ENCODE data around the gene AIF1L.
A peak's percentile ranks its signal among the peaks of the same experiment; 100 is the strongest.

Gene AIF1L

GRCh38 chr9:131145245-131145644 lies 48.9 kb downstream of the AIF1L start:
- Histone ChIP-seq H3K4me2 (no peak overlapping the region), H4K20me1 (ENCODE audit: insufficient read depth) (no peaks in the 10 kb centered on the region), H2AFZ (ENCODE audit: low read depth) (no peak overlapping the region), H3K27ac (no peak overlapping the region), H3K9ac (no peak overlapping the region), H3K36me3 (ENCODE audit: insufficient read depth) (peaks cover 6% of the 10 kb centered on the region; the same call in 1 of the 2 replicates), H3K79me2 (ENCODE audit: insufficient read depth, low read depth) (no peaks in the 10 kb centered on the region), H3K27me3 (ENCODE audit: insufficient read depth, low read depth) (no peaks in the 10 kb centered on the region), H3K4me3 (IDR thresholded peaks at IDR 0.05; ENCODE audit: insufficient read depth, low read depth, low read length) (no peak overlapping the region), H3K4me1 (ENCODE audit: low read depth, poor library complexity, severe bottlenecking) (no peaks in the 10 kb centered on the region)
- TF ChIP-seq, protein P1, sequence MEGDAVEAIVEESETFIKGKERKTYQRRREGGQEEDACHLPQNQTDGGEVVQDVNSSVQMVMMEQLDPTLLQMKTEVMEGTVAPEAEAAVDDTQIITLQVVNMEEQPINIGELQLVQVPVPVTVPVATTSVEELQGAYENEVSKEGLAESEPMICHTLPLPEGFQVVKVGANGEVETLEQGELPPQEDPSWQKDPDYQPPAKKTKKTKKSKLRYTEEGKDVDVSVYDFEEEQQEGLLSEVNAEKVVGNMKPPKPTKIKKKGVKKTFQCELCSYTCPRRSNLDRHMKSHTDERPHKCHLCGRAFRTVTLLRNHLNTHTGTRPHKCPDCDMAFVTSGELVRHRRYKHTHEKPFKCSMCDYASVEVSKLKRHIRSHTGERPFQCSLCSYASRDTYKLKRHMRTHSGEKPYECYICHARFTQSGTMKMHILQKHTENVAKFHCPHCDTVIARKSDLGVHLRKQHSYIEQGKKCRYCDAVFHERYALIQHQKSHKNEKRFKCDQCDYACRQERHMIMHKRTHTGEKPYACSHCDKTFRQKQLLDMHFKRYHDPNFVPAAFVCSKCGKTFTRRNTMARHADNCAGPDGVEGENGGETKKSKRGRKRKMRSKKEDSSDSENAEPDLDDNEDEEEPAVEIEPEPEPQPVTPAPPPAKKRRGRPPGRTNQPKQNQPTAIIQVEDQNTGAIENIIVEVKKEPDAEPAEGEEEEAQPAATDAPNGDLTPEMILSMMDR (conservative IDR thresholded peaks at IDR 0.05; ENCODE audit: low read depth, low read length) = no peak

DNA sequence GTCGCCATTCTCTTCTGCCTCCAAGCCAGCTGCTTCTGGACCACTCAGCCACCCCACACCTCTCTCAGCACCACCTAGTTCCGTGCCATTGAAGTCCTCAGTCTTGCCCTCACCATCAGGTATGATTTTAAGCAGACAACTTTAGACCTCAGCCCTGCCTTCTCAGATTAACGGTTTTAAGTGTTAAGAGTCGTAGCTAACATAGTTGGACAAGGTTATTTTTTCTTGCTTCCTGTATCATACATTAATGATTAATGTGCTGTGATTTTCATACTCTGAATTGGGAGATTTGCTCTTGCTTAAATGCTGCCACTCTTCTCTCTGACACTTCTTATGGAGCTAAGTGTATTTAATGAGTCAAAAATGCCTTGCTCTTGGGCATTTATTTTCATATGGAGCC lies 49.9 kb downstream of the AIF1L start:
- no peak overlapping the region for H3K4me3 ChIP-seq (IDR thresholded peaks at IDR 0.05; ENCODE audit: insufficient read depth, low read depth, low read length)
- peaks cover 6% of the 10 kb centered on the region; the same call in 1 of the 2 replicates for H3K36me3 ChIP-seq (ENCODE audit: insufficient read depth)
- H3K4me2 ChIP-seq = no peak overlapping the region
- H3K27ac ChIP-seq = no peak overlapping the region
- H4K20me1 ChIP-seq (ENCODE audit: insufficient read depth) = no peaks in the 10 kb centered on the region
- TF ChIP-seq, protein P1 (conservative IDR thresholded peaks at IDR 0.05; ENCODE audit: low read depth, low read length) = no peak
- H3K4me1 ChIP-seq (ENCODE audit: low read depth, poor library complexity, severe bottlenecking) = peaks cover 1% of the 10 kb centered on the region
- H3K79me2 ChIP-seq (ENCODE audit: insufficient read depth, low read depth) = no peaks in the 10 kb centered on the region
- H3K27me3 ChIP-seq (ENCODE audit: insufficient read depth, low read depth) = no peaks in the 10 kb centered on the region
- no peak overlapping the region for H3K9ac ChIP-seq
- H2AFZ ChIP-seq (ENCODE audit: low read depth) = no peak overlapping the region

GRCh38 chr9:131148276-131148675 lies 51.9 kb downstream of the AIF1L start:
- Histone ChIP-seq H3K4me2 (no peak overlapping the region), H3K4me1 (ENCODE audit: low read depth, poor library complexity, severe bottlenecking) (peaks cover 21% of the 10 kb centered on the region), H4K20me1 (ENCODE audit: insufficient read depth) (no peaks in the 10 kb centered on the region), H3K27ac (no peak overlapping the region), H3K27me3 (ENCODE audit: insufficient read depth, low read depth) (no peaks in the 10 kb centered on the region), H3K4me3 (IDR thresholded peaks at IDR 0.05; ENCODE audit: insufficient read depth, low read depth, low read length) (no peak overlapping the region), H3K79me2 (ENCODE audit: insufficient read depth, low read depth) (peaks cover 5% of the 10 kb centered on the region; the same call in 1 of the 2 replicates), H3K36me3 (ENCODE audit: insufficient read depth) (peaks cover 6% of the 10 kb centered on the region; the same call in 1 of the 2 replicates), H2AFZ (ENCODE audit: low read depth) (no peak overlapping the region), H3K9ac (no peak overlapping the region)
- TF ChIP-seq, protein P1 (conservative IDR thresholded peaks at IDR 0.05; ENCODE audit: low read depth, low read length) = no peak

DNA sequence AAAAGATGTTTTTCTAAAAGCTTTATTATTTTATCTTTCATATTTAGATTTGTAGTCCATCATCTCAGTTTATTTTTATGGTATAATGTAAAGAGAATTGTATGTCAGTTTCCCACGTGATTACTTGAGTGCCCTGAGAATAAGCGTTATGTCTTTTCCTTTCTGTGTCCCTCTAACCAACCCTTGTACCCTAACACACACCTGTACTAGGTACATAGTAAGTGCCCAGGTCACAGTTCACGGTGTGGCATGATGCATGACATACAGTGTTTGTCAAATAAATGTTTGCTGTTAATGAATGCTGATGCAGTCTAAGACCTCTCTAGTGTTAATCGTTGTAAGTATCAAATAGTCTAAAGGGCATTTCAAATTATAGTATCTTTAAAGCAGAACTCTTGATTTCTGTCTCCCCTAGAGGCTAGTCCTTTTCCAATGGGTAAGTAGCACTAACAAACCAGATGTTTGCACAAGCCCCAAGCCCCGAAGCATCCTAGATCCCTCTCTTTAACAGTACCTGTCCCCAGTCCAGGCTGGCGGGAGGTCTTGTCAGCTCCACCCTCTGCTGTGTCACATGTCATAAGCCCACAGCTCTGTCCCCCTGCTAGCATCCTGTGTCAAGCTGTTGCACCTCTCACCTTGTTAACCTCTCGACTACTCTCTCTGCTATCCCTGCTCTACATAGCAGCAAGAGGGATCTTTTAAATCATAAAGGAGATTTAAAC lies 52.8 kb downstream of the AIF1L start:
- Histone ChIP-seq H2AFZ (ENCODE audit: low read depth) (no peak overlapping the region), H3K4me1 (ENCODE audit: low read depth, poor library complexity, severe bottlenecking) (peaks cover 30% of the 10 kb centered on the region), H3K4me2 (no peak overlapping the region), H3K27ac (peak overlapping the region; percentile 14; the same call in 1 of the 2 replicates), H3K9ac (no peak overlapping the region), H3K36me3 (ENCODE audit: insufficient read depth) (peaks cover 6% of the 10 kb centered on the region; the same call in 1 of the 2 replicates), H3K79me2 (ENCODE audit: insufficient read depth, low read depth) (peaks cover 5% of the 10 kb centered on the region; the same call in 1 of the 2 replicates), H3K27me3 (ENCODE audit: insufficient read depth, low read depth) (no peaks in the 10 kb centered on the region), H3K4me3 (IDR thresholded peaks at IDR 0.05; ENCODE audit: insufficient read depth, low read depth, low read length) (no peak overlapping the region), H4K20me1 (ENCODE audit: insufficient read depth) (no peaks in the 10 kb centered on the region)
- TF ChIP-seq, protein P1 (conservative IDR thresholded peaks at IDR 0.05; ENCODE audit: low read depth, low read length) = no peak

Measured in KMS-11 (cell line).